HG03159 (cell line): ENCODE measurements around the gene TEX11.

Experiments used
- ATAC-seq: cut with Tn5 transposase; IDR thresholded peaks from one replicate; pipeline ENCODE4 v1.9.1; 2021; ENCODE audit warnings: mild to moderate bottlenecking, moderate library complexity; ENCODE audit not compliant: unreplicated experiment

Gene TEX11

GRCh38 chrX:70504772-70505450 lies 403.6 kb downstream of the TEX11 start:
- ATAC-seq = no peak

- ATAC-seq = no peak
Measured at GRCh38 chrX:70500826-70501225, 407.7 kb downstream of the TEX11 start.

GRCh38 chrX:70498129-70498528 lies 410.4 kb downstream of the TEX11 start:
- no peak for ATAC-seq

- ATAC-seq = no peak
Measured at GRCh38 chrX:70497026-70497425, 411.5 kb downstream of the TEX11 start.

- no peak for ATAC-seq
Measured at GRCh38 chrX:70496491-70496890, 412.0 kb downstream of the TEX11 start.

GRCh38 chrX:70494441-70494840 lies 414.1 kb downstream of the TEX11 start:
- no peak for ATAC-seq

- ATAC-seq = no peak
Measured at GRCh38 chrX:70488856-70489255, 419.7 kb downstream of the TEX11 start.

- no peak for ATAC-seq
Measured at GRCh38 chrX:70485466-70485865, 423.0 kb downstream of the TEX11 start.

- ATAC-seq = no peak
Measured at GRCh38 chrX:70482300-70482699, 426.2 kb downstream of the TEX11 start.

GRCh38 chrX:70481471-70482270 lies 426.8 kb downstream of the TEX11 start:
- no peak for ATAC-seq

GRCh38 chrX:70480660-70481018 lies 427.9 kb downstream of the TEX11 start:
- no peak for ATAC-seq

GRCh38 chrX:70479922-70480659 lies 428.4 kb downstream of the TEX11 start:
- ATAC-seq = no peak

- ATAC-seq = no peak
Measured at GRCh38 chrX:70479247-70479921, 429.1 kb downstream of the TEX11 start.
